Endothelial cell of umbilical vein (primary cell): Measurements from ENCODE around the gene BARD1. TPM values are rescaled to one million over a fixed set of nuclear protein-coding genes. Genes with fewer than 3 reads are reported as not detected.

Experiments used
- BruUV-seq: library from RNA; stranded (reverse); fragments of 400-500 nt; replicated peaks from 2 replicates; lab custom pipeline; 2021; lab: Mats Ljungman, UMichigan
- CTCF ChIA-PET: fragments of 300-600, 350-600 bp; sonication (Branson Sonifier 250); formaldehyde crosslinking; loops from one replicate; lab custom pipeline; 2021; ENCODE audit warnings: antibody characterized with exemption, inconsistent platforms; lab: Charles Lee
- POLR2A ChIA-PET: fragments of 300-600, 350-600 bp; sonication (Branson Sonifier 250); formaldehyde crosslinking; loops from one replicate; lab custom pipeline; 2021; ENCODE audit warnings: antibody characterized with exemption, inconsistent platforms; lab: Charles Lee
- DNase-seq: peaks from one replicate; pipeline ENCODE4 v3.0.0-alpha.2; 2011; ENCODE audit warnings: low read depth, low spot score
- FAIRE-seq: peaks from 2 replicates; lab custom pipeline; 2011; peaks lifted over from hg19 to GRCh38; lab: Jason Lieb, UNC
- H2AFZ ChIP-seq: 2 replicates; pipeline ENCODE4 v1.6.0; 2012; ENCODE audit warnings: low read depth, low read length, control low read depth, inconsistent platforms
- H3K27ac ChIP-seq: 2 replicates; pipeline ENCODE4 v1.5.1; 2011; ENCODE audit warnings: low read depth, mild to moderate bottlenecking, control low read depth, low read length, moderate library complexity; ENCODE audit not compliant: insufficient read depth
- H3K27me3 ChIP-seq, 2 experiments: 2 replicates each; pipeline versions ENCODE4 v1.6.0 to v1.6.1; 2011; ENCODE audit warnings: low read length in 2 of 2, mixed read lengths in 1 of 2; ENCODE audit not compliant: control insufficient read depth in 2 of 2, insufficient read depth in 2 of 2
- H3K36me3 ChIP-seq, 2 experiments: 2 replicates in 1 of 2; 3 replicates in 1 of 2; pipeline ENCODE4 v1.5.1; 2011; ENCODE audit warnings: low read length in 2 of 2, mild to moderate bottlenecking in 1 of 2, moderate library complexity in 1 of 2; ENCODE audit not compliant: control insufficient read depth in 2 of 2, insufficient read depth in 2 of 2; ENCODE audit errors: extremely low read depth in 1 of 2
- H3K4me1 ChIP-seq: 3 replicates; pipeline ENCODE4 v1.5.1; 2011; ENCODE audit warnings: mild to moderate bottlenecking, low read length; ENCODE audit not compliant: control insufficient read depth, insufficient read depth; ENCODE audit errors: extremely low read depth
- H3K4me2 ChIP-seq: 2 replicates; pipeline ENCODE4 v1.6.1; 2011; ENCODE audit warnings: low read length, control low read depth, mixed read lengths; ENCODE audit not compliant: insufficient read depth
- H3K4me3 ChIP-seq, 3 experiments: fragments of 200-600 bp in 1 of 3; sonication (generic), shearing (Covaris generic) in 1 of 3; replicated peaks in 1 of 3; 2 replicates each; pipeline ENCODE4 v1.5.1; 2011 to 2016; ENCODE audit warnings: control low read depth in 3 of 3, low read length in 3 of 3, mild to moderate bottlenecking in 2 of 3, inconsistent platforms in 1 of 3, low read depth in 1 of 3, moderate library complexity in 1 of 3; ENCODE audit not compliant: insufficient read depth in 1 of 3
- H3K79me2 ChIP-seq: 2 replicates; pipeline ENCODE4 v1.6.0; 2012; ENCODE audit warnings: low read length, inconsistent platforms; ENCODE audit not compliant: control insufficient read depth, insufficient read depth
- H3K9ac ChIP-seq: replicated peaks from 2 replicates; pipeline ENCODE3; 2011; ENCODE audit warnings: low read length, control low read depth; ENCODE audit not compliant: insufficient read depth; ENCODE audit errors: extremely low read depth
- H3K9me1 ChIP-seq: replicated peaks from 3 replicates; pipeline ENCODE4 v1.6.0; 2011; ENCODE audit warnings: mild to moderate bottlenecking, low read length; ENCODE audit not compliant: control insufficient read depth, insufficient read depth; ENCODE audit errors: extremely low read depth
- H3K9me3 ChIP-seq: replicated peaks from 2 replicates; pipeline ENCODE4 v1.5.1; 2012; ENCODE audit warnings: low read length, inconsistent platforms; ENCODE audit not compliant: control insufficient read depth, insufficient read depth
- H4K20me1 ChIP-seq: replicated peaks from 2 replicates; pipeline ENCODE3; 2011; ENCODE audit warnings: mild to moderate bottlenecking, low read length; ENCODE audit not compliant: control insufficient read depth, insufficient read depth; ENCODE audit errors: extremely low read depth
- EZH2 ChIP-seq: IDR thresholded peaks from 2 replicates; pipeline ENCODE4 v1.6.1; 2012; ENCODE audit warnings: borderline replicate concordance, low read depth, mild to moderate bottlenecking, moderate library complexity, low read length, inconsistent platforms; ENCODE audit not compliant: severe bottlenecking
- FOS ChIP-seq: IDR thresholded peaks from 2 replicates; pipeline ENCODE4 v1.6.1; 2011; ENCODE audit warnings: mild to moderate bottlenecking, low read length, moderate library complexity, borderline replicate concordance; ENCODE audit not compliant: insufficient read depth
- GATA2 ChIP-seq: IDR thresholded peaks from 2 replicates; pipeline ENCODE4 v1.7.0; 2011; ENCODE audit warnings: low read depth, mild to moderate bottlenecking, moderate library complexity, mixed read lengths, low read length; ENCODE audit not compliant: insufficient read length, insufficient read depth
- JUN ChIP-seq: IDR thresholded peaks from 2 replicates; pipeline ENCODE4 v1.6.1; 2011; ENCODE audit warnings: borderline replicate concordance, low read depth; ENCODE audit not compliant: insufficient read length, insufficient read depth
- MAX ChIP-seq: IDR thresholded peaks from 2 replicates; pipeline ENCODE4 v1.6.1; 2011; ENCODE audit not compliant: insufficient read depth, insufficient read length
- MYC ChIP-seq: IDR thresholded peaks from one replicate; pipeline ENCODE4 v1.6.1; 2011; ENCODE audit warnings: mild to moderate bottlenecking, low read depth, low read length
- POLR2A ChIP-seq: IDR thresholded peaks from 2 replicates; pipeline ENCODE4 v1.6.1; 2012; ENCODE audit warnings: low read depth, mild to moderate bottlenecking, control low read depth, low read length
- POLR2AphosphoS5 ChIP-seq: IDR thresholded peaks from 2 replicates; pipeline ENCODE4 v1.6.1; 2012; ENCODE audit warnings: low read depth, mild to moderate bottlenecking, control low read depth, low read length, moderate library complexity; ENCODE audit not compliant: insufficient read depth
- dilution Hi-C: fragments of 300-500 bp; cut with MboI; formaldehyde crosslinking; loops from one replicate; pipeline ENCODE4 v1.15.0; 2019; ENCODE audit warnings: low sequenced_read_pairs; ENCODE audit not compliant: extremely low pct_ligation_motif_present
- intact Hi-C: fragments of 100-400 bp; cut with micrococcal nuclease; formaldehyde crosslinking; loops from one replicate; pipeline ENCODE4 v1.10.0; 2022
- polyA plus RNA-seq, 4 experiments: library from polyadenylated mRNA; depleted of rRNA in 3 of 4; stranded (reverse) in 3 of 4; unstranded in 1 of 4; fragments of >200 nt; gene quantifications; 2 replicates each; pipeline versions ENCODE4 v1.2.1 to v1.2.3, GENCODE V29; 2011 to 2012; ENCODE audit warnings: missing spikeins in 1 of 4
- total RNA-seq: library from RNA; stranded (reverse); gene quantifications from 2 replicates; pipeline ENCODE4 v1.2.3, GENCODE V29; 2021
- TF ChIP-seq, protein P1 (sequence below), 2 donors: IDR thresholded peaks; 1 replicate in 1 of 2; 2 replicates in 1 of 2; pipeline ENCODE4 v1.5.1; 2011; ENCODE audit warnings: low read length in 2 of 2, mild to moderate bottlenecking in 2 of 2, moderate library complexity in 2 of 2, control low read depth in 1 of 2, inconsistent platforms in 1 of 2, low read depth in 1 of 2; ENCODE audit not compliant: insufficient read depth in 1 of 2; ENCODE audit errors: extremely low read depth in 1 of 2

BARD1 gene
- total and polyA plus RNA-seq, 2 donors (not counting 3 experiments of a cell fraction or from before 2014, with no cell fraction given), result 9.1 to 14.7 TPM

DNA sequence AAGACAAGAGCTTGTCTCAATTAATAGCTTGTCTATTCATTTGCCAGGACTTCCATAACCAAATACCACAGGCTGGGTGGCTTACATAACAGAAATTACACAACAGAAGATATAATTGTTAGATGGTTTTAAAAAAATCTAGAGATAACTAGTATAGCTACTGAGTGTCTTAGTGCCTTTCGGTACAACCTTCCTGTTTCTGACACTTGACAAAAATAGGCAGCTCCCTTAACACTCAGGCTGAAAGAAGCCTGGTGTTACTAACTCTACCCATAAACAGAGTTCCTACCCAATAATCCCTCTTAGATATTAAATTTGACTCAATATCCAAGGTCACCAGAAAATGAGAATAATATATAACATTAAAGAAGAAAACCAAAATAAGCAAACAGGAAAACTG lies 129.7 kb downstream of the BARD1 start:
- H3K9ac ChIP-seq, result no peak overlapping the region
- POLR2A ChIA-PET, result no interaction called here
- no TSS peak for BruUV-seq
- CTCF ChIA-PET, result interaction anchor here (0.8 kb wide), 1 partner anchor 151 kb away, joined by 3 read pairs; no protein-coding TSS in a partner anchor
- no peak overlapping the region for H3K4me2 ChIP-seq
- H3K4me3 ChIP-seq, result no peak overlapping the region
- no peak overlapping the region for H3K27ac ChIP-seq
- no peaks in the 10 kb centered on the region for H3K9me3 ChIP-seq
- H3K4me1 ChIP-seq, result no peaks in the 10 kb centered on the region
- no peaks in the 10 kb centered on the region for H3K79me2 ChIP-seq
- H3K9me1 ChIP-seq, result no peaks in the 10 kb centered on the region
- no peaks in the 10 kb centered on the region for H3K36me3 ChIP-seq
- no peak for TF ChIP-seq GATA2
- no peaks in the 10 kb centered on the region for H3K27me3 ChIP-seq
- DNase-seq, result no peak
- FAIRE-seq, result no peak
- no peak overlapping the region for H2AFZ ChIP-seq
- no peaks in the 10 kb centered on the region for H4K20me1 ChIP-seq
- dilution Hi-C loops, result no loop called here
- intact Hi-C loops, result no loop called here

- POLR2A ChIA-PET, result no interaction called here
- H3K27ac ChIP-seq, result no peak overlapping the region
Observed at GRCh38 chr2:214676421-214677089, 132.9 kb downstream of the BARD1 start.

More at GRCh38 chr2:214676421-214677089, 132.9 kb downstream of the BARD1 start:
- Histone ChIP-seq H3K36me3 (no peaks in the 10 kb centered on the region), H3K9ac (no peak overlapping the region), H3K9me3 (no peaks in the 10 kb centered on the region), H3K27me3 (no peaks in the 10 kb centered on the region), H3K9me1 (no peaks in the 10 kb centered on the region), H3K4me1 (no peaks in the 10 kb centered on the region), H4K20me1 (no peaks in the 10 kb centered on the region), H3K79me2 (no peaks in the 10 kb centered on the region), H3K4me2 (no peak overlapping the region), H2AFZ (no peak overlapping the region), H3K4me3 (no peak overlapping the region)
- TF ChIP-seq GATA2 (no peak), FOS (no peak), MYC (no peak), POLR2A (no peak), JUN (no peak), MAX (no peak), EZH2 (no peak), POLR2AphosphoS5 (no peak)
- TF ChIP-seq, protein P1, sequence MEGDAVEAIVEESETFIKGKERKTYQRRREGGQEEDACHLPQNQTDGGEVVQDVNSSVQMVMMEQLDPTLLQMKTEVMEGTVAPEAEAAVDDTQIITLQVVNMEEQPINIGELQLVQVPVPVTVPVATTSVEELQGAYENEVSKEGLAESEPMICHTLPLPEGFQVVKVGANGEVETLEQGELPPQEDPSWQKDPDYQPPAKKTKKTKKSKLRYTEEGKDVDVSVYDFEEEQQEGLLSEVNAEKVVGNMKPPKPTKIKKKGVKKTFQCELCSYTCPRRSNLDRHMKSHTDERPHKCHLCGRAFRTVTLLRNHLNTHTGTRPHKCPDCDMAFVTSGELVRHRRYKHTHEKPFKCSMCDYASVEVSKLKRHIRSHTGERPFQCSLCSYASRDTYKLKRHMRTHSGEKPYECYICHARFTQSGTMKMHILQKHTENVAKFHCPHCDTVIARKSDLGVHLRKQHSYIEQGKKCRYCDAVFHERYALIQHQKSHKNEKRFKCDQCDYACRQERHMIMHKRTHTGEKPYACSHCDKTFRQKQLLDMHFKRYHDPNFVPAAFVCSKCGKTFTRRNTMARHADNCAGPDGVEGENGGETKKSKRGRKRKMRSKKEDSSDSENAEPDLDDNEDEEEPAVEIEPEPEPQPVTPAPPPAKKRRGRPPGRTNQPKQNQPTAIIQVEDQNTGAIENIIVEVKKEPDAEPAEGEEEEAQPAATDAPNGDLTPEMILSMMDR (IDR thresholded peaks at IDR 0.05; ENCODE audit: extremely low read depth in 1 of 2, insufficient read depth in 1 of 2, low read depth in 1 of 2, low read length in 2 of 2), result no peak
- no TSS peak for BruUV-seq
- no peak for FAIRE-seq
- intact Hi-C loops, result no loop called here
- dilution Hi-C loops, result no loop called here
- CTCF ChIA-PET, result no interaction called here
- DNase-seq, result no peak
